Neural progenitor cell (in vitro differentiated cells): Measurements from ENCODE around the gene MAST1.

Experiments
- EZH2 ChIP-seq: fragments of 200-600 bp; sonication (generic); IDR thresholded peaks from 2 replicates; pipeline ENCODE4 v1.6.1; 2017; ENCODE audit warnings: antibody characterized with exemption, mild to moderate bottlenecking, moderate library complexity
- EZH2phosphoT487 ChIP-seq: fragments of 200-600 bp; sonication (generic); IDR thresholded peaks from 2 replicates; pipeline ENCODE4 v1.6.1; 2017; ENCODE audit warnings: antibody characterized with exemption
- TF ChIP-seq, protein P1 (sequence below): fragments of 200-600 bp; sonication (generic); IDR thresholded peaks from 2 replicates; pipeline ENCODE4 v1.5.1; 2017; ENCODE audit warnings: antibody characterized with exemption, mild to moderate bottlenecking

DNA sequence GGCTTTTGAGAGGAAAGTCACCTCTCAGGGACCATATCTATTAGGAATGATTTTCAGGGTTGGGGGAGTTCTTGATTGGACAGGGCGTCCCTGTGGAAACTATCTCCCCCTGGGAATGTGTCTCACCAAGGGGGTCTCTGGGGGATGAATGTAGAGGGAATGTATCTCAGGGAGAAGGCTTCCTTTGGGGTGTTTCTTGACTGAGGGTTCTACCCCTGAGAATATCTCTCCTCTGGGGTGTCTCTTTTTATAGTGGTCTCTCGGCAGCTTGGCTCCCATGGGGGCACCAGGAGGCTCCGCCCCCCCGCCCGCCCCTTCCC, 4.9 kb upstream of the MAST1 start:
- TF ChIP-seq, protein P1, sequence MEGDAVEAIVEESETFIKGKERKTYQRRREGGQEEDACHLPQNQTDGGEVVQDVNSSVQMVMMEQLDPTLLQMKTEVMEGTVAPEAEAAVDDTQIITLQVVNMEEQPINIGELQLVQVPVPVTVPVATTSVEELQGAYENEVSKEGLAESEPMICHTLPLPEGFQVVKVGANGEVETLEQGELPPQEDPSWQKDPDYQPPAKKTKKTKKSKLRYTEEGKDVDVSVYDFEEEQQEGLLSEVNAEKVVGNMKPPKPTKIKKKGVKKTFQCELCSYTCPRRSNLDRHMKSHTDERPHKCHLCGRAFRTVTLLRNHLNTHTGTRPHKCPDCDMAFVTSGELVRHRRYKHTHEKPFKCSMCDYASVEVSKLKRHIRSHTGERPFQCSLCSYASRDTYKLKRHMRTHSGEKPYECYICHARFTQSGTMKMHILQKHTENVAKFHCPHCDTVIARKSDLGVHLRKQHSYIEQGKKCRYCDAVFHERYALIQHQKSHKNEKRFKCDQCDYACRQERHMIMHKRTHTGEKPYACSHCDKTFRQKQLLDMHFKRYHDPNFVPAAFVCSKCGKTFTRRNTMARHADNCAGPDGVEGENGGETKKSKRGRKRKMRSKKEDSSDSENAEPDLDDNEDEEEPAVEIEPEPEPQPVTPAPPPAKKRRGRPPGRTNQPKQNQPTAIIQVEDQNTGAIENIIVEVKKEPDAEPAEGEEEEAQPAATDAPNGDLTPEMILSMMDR: no peak
- no peak for TF ChIP-seq EZH2
- TF ChIP-seq EZH2phosphoT487: no peak
